ENCODE data around the gene STAMBP. TPM values are rescaled to one million over a fixed set of nuclear protein-coding genes. Genes with fewer than 3 reads are reported as not detected.

Gene STAMBP
- total RNA-seq, 1 donor from 2014 or later: 46.5 TPM

- Histone ChIP-seq H3K9me3 (ENCODE audit: insufficient read depth, low read depth, low read length) (no peaks in the 10 kb centered on the region), H3K4me1 (ENCODE audit: insufficient read depth, low read length) (peaks cover 6% of the 10 kb centered on the region), H2AFZ (ENCODE audit: low read depth, low read length) (no peak overlapping the region), H3K79me2 (ENCODE audit: insufficient read depth, low read length) (no peaks in the 10 kb centered on the region), H3K4me3 (ENCODE audit: insufficient read depth, low read depth, low read length) (no peak overlapping the region), H3K27me3 (ENCODE audit: insufficient read depth, low read length) (peaks cover 5% of the 10 kb centered on the region), H4K20me1 (ENCODE audit: insufficient read depth, low read length) (peaks cover 21% of the 10 kb centered on the region), H3K9ac (ENCODE audit: low read length) (no peak overlapping the region), H3K4me2 (ENCODE audit: low read length) (no peak overlapping the region), H3K36me3 (ENCODE audit: insufficient read depth, low read length) (peaks cover 7% of the 10 kb centered on the region), H3K27ac (ENCODE audit: low read depth, low read length) (no peak overlapping the region)
- TF ChIP-seq EZH2 (IDR thresholded peaks at IDR 0.05; ENCODE audit: insufficient read depth, low read length) (no peak), CTCF (IDR thresholded peaks at IDR 0.05; ENCODE audit: insufficient read depth, low read depth, low read length) (no peak)
- Mint-ChIP-seq H3K27ac (ENCODE audit: unreplicated experiment) (no peak overlapping the region), H3K27me3 (ENCODE audit: low read depth, unreplicated experiment) (peaks cover 3% of the 10 kb centered on the region), H3K36me3 (ENCODE audit: low read depth, unreplicated experiment) (peaks cover 15% of the 10 kb centered on the region), H3K9me3 (ENCODE audit: unreplicated experiment) (no peaks in the 10 kb centered on the region), H3K4me1 (ENCODE audit: low read depth, unreplicated experiment) (peaks cover 3% of the 10 kb centered on the region), H3K4me3 (ENCODE audit: unreplicated experiment) (no peak overlapping the region)
- DNase-seq (ENCODE audit: low read depth) (no peak), FAIRE-seq (no peak)
Measured at GRCh38 chr2:73911548-73912208, 82.9 kb downstream of the STAMBP start.

- H3K27me3 Mint-ChIP-seq (ENCODE audit: low read depth, unreplicated experiment): peaks cover 3% of the 10 kb centered on the region
- H3K27me3 ChIP-seq (ENCODE audit: insufficient read depth, low read length): peaks cover 16% of the 10 kb centered on the region
- H3K4me3 ChIP-seq (ENCODE audit: insufficient read depth, low read depth, low read length): no peak overlapping the region
- H3K4me2 ChIP-seq (ENCODE audit: low read length): no peak overlapping the region
- TF ChIP-seq CTCF (IDR thresholded peaks at IDR 0.05; ENCODE audit: insufficient read depth, low read depth, low read length): no peak
- no peak for TF ChIP-seq EZH2 (IDR thresholded peaks at IDR 0.05; ENCODE audit: insufficient read depth, low read length)
- H3K9ac ChIP-seq (ENCODE audit: low read length): no peak overlapping the region
- no peak overlapping the region for H3K27ac ChIP-seq (ENCODE audit: low read depth, low read length)
- no peak overlapping the region for H3K27ac Mint-ChIP-seq (ENCODE audit: unreplicated experiment)
- DNase-seq (ENCODE audit: low read depth) (no peak), FAIRE-seq (no peak)
- no peak overlapping the region for H2AFZ ChIP-seq (ENCODE audit: low read depth, low read length)
- no peak overlapping the region for H3K4me3 Mint-ChIP-seq (ENCODE audit: unreplicated experiment)
- peaks cover 12% of the 10 kb centered on the region for H3K36me3 Mint-ChIP-seq (ENCODE audit: low read depth, unreplicated experiment)
- H3K9me3 ChIP-seq (ENCODE audit: insufficient read depth, low read depth, low read length): no peaks in the 10 kb centered on the region
- H4K20me1 ChIP-seq (ENCODE audit: insufficient read depth, low read length): peaks cover 7% of the 10 kb centered on the region
- H3K36me3 ChIP-seq (ENCODE audit: insufficient read depth, low read length): peaks cover 11% of the 10 kb centered on the region
- H3K4me1 Mint-ChIP-seq (ENCODE audit: low read depth, unreplicated experiment): no peaks in the 10 kb centered on the region
- peaks cover 3% of the 10 kb centered on the region for H3K9me3 Mint-ChIP-seq (ENCODE audit: unreplicated experiment)
- H3K4me1 ChIP-seq (ENCODE audit: insufficient read depth, low read length): no peaks in the 10 kb centered on the region
- H3K79me2 ChIP-seq (ENCODE audit: insufficient read depth, low read length): no peaks in the 10 kb centered on the region
Measured at GRCh38 chr2:73913414-73914054, 84.8 kb downstream of the STAMBP start.

- Histone ChIP-seq H3K27ac (ENCODE audit: low read depth, low read length) (no peak overlapping the region), H3K27me3 (ENCODE audit: insufficient read depth, low read length) (peaks cover 17% of the 10 kb centered on the region), H3K9ac (ENCODE audit: low read length) (no peak overlapping the region), H3K79me2 (ENCODE audit: insufficient read depth, low read length) (no peaks in the 10 kb centered on the region), H3K4me1 (ENCODE audit: insufficient read depth, low read length) (no peaks in the 10 kb centered on the region), H3K9me3 (ENCODE audit: insufficient read depth, low read depth, low read length) (no peaks in the 10 kb centered on the region), H3K36me3 (ENCODE audit: insufficient read depth, low read length) (peaks cover 11% of the 10 kb centered on the region), H2AFZ (ENCODE audit: low read depth, low read length) (no peak overlapping the region), H3K4me2 (ENCODE audit: low read length) (no peak overlapping the region), H4K20me1 (ENCODE audit: insufficient read depth, low read length) (no peaks in the 10 kb centered on the region), H3K4me3 (ENCODE audit: insufficient read depth, low read depth, low read length) (no peak overlapping the region)
- peaks cover 3% of the 10 kb centered on the region for H3K9me3 Mint-ChIP-seq (ENCODE audit: unreplicated experiment)
- H3K27me3 Mint-ChIP-seq (ENCODE audit: low read depth, unreplicated experiment): peaks cover 3% of the 10 kb centered on the region
- H3K4me3 Mint-ChIP-seq (ENCODE audit: unreplicated experiment): no peak overlapping the region
- H3K36me3 Mint-ChIP-seq (ENCODE audit: low read depth, unreplicated experiment): peaks cover 11% of the 10 kb centered on the region
- TF ChIP-seq CTCF (IDR thresholded peaks at IDR 0.05; ENCODE audit: insufficient read depth, low read depth, low read length) (no peak), EZH2 (IDR thresholded peaks at IDR 0.05; ENCODE audit: insufficient read depth, low read length) (no peak)
- no peak overlapping the region for H3K27ac Mint-ChIP-seq (ENCODE audit: unreplicated experiment)
- no peak for DNase-seq (ENCODE audit: low read depth)
- no peaks in the 10 kb centered on the region for H3K4me1 Mint-ChIP-seq (ENCODE audit: low read depth, unreplicated experiment)
- no peak for FAIRE-seq
Measured at GRCh38 chr2:73914667-73915066, 85.9 kb downstream of the STAMBP start.
